Fibroblast of lung (primary cell): ENCODE results near the gene ZNF669. TPM values are rescaled to one million over a fixed set of nuclear protein-coding genes. Genes with fewer than 3 reads are reported as not detected.

ENCODE experiments used
- DNase-seq, 2 donors: peaks; one replicate each; pipeline versions ENCODE4 v3.0.0 to v3.0.0-alpha.2; 2010; ENCODE audit warnings: low read depth in 2 of 2
- H2AFZ ChIP-seq: 2 replicates; pipeline ENCODE4 v1.5.1; 2012; ENCODE audit warnings: low read length, control low read depth, inconsistent platforms
- H3K27ac ChIP-seq: 2 replicates; pipeline ENCODE4 v1.5.1; 2011; ENCODE audit warnings: low read length, control low read depth; ENCODE audit not compliant: insufficient read depth
- H3K27me3 ChIP-seq: 2 replicates; pipeline ENCODE4 v1.5.1; 2011; ENCODE audit warnings: mild to moderate bottlenecking, low read length; ENCODE audit not compliant: control insufficient read depth, insufficient read depth
- H3K36me3 ChIP-seq: 2 replicates; pipeline ENCODE4 v1.5.1; 2011; ENCODE audit warnings: low read length; ENCODE audit not compliant: control insufficient read depth, insufficient read depth
- H3K4me1 ChIP-seq: 2 replicates; pipeline ENCODE4 v1.5.1; 2011; ENCODE audit warnings: low read length; ENCODE audit not compliant: control insufficient read depth, insufficient read depth; ENCODE audit errors: extremely low read depth
- H3K4me2 ChIP-seq: 2 replicates; pipeline ENCODE4 v1.5.1; 2011; ENCODE audit warnings: low read length, control low read depth; ENCODE audit not compliant: insufficient read depth; ENCODE audit errors: extremely low read depth
- H3K4me3 ChIP-seq, 4 experiments: fragments of 200-600 bp in 1 of 4; sonication (generic) in 1 of 4; replicated peaks in 1 of 4; 2 replicates each; pipeline ENCODE4 v1.5.1; 2011 to 2016; ENCODE audit warnings: low read length in 4 of 4, low read depth in 3 of 4, mild to moderate bottlenecking in 3 of 4, control low read depth in 2 of 4, inconsistent platforms in 1 of 4, mixed read lengths in 1 of 4; ENCODE audit not compliant: insufficient read depth in 1 of 4; ENCODE audit errors: control extremely low read depth in 1 of 4
- H3K79me2 ChIP-seq: 2 replicates; pipeline ENCODE4 v1.5.1; 2012; ENCODE audit warnings: mild to moderate bottlenecking, low read length, inconsistent platforms; ENCODE audit not compliant: control insufficient read depth, insufficient read depth
- H3K9ac ChIP-seq: 2 replicates; pipeline ENCODE4 v1.5.1; 2011; ENCODE audit warnings: mild to moderate bottlenecking, low read length, control low read depth; ENCODE audit not compliant: insufficient read depth
- H3K9me3 ChIP-seq: 2 replicates; pipeline ENCODE4 v1.5.1; 2012; ENCODE audit warnings: low read depth, low read length; ENCODE audit not compliant: control insufficient read depth, insufficient read depth
- H4K20me1 ChIP-seq: 2 replicates; pipeline ENCODE4 v1.5.1; 2011; ENCODE audit warnings: low read length; ENCODE audit not compliant: control insufficient read depth, insufficient read depth; ENCODE audit errors: extremely low read depth
- CTCF ChIP-seq, 2 donors: IDR thresholded peaks in 1 of 2; conservative IDR thresholded peaks in 1 of 2; 1 replicate in 1 of 2; 2 replicates in 1 of 2; pipeline ENCODE4 v1.5.1; 2011 to 2012; ENCODE audit warnings: low read length in 2 of 2, control low read depth in 1 of 2, inconsistent platforms in 1 of 2, low read depth in 1 of 2, mild to moderate bottlenecking in 1 of 2
- EZH2 ChIP-seq: IDR thresholded peaks from 2 replicates; pipeline ENCODE4 v1.5.1; 2012; ENCODE audit warnings: low read length, control low read depth, mild to moderate bottlenecking; ENCODE audit errors: missing control alignments
- polyA plus RNA-seq, 2 donors: library from polyadenylated mRNA; depleted of rRNA in 1 of 2; stranded (reverse) in 1 of 2; unstranded in 1 of 2; fragments of >200 nt; gene quantifications; 2 replicates each; pipeline ENCODE4 v1.2.1, GENCODE V29; 2011 to 2012; ENCODE audit warnings: missing spikeins in 1 of 2
- total RNA-seq: library from RNA; depleted of rRNA; stranded (reverse); fragments of >200 nt; gene quantifications from 2 replicates; pipeline ENCODE4 v1.2.1, GENCODE V29; 2014

Gene ZNF669
- total and polyA plus RNA-seq, 2 donors (not counting 1 experiment from before 2014, with no cell fraction given), result 7.0 to 10.2 TPM

GRCh38 chr1:247090455-247090854 lies 13.7 kb downstream of the ZNF669 start:
- TF ChIP-seq CTCF (conservative IDR thresholded peaks at IDR 0.05 in 1 of 2, IDR thresholded peaks at IDR 0.05 in 1 of 2; ENCODE audit: low read depth in 1 of 2, low read length in 2 of 2) (no peak), EZH2 (no peak)
- Histone ChIP-seq H3K4me3 (no peak overlapping the region), H3K27me3 (no peaks in the 10 kb centered on the region), H3K9me3 (no peaks in the 10 kb centered on the region), H3K4me2 (no peak overlapping the region), H4K20me1 (no peaks in the 10 kb centered on the region), H3K79me2 (no peaks in the 10 kb centered on the region), H3K9ac (no peak overlapping the region), H2AFZ (no peak overlapping the region), H3K4me1 (no peaks in the 10 kb centered on the region), H3K27ac (no peak overlapping the region), H3K36me3 (no peaks in the 10 kb centered on the region)
- DNase-seq, result no peak

GRCh38 chr1:247089616-247090375 lies 14.4 kb downstream of the ZNF669 start:
- H3K9me3 ChIP-seq, result no peaks in the 10 kb centered on the region
- no peaks in the 10 kb centered on the region for H4K20me1 ChIP-seq
- no peak overlapping the region for H3K4me3 ChIP-seq
- no peak overlapping the region for H3K27ac ChIP-seq
- no peak overlapping the region for H2AFZ ChIP-seq
- TF ChIP-seq CTCF (conservative IDR thresholded peaks at IDR 0.05 in 1 of 2, IDR thresholded peaks at IDR 0.05 in 1 of 2; ENCODE audit: low read depth in 1 of 2, low read length in 2 of 2), result no peak
- TF ChIP-seq EZH2, result no peak
- no peak overlapping the region for H3K9ac ChIP-seq
- no peak overlapping the region for H3K4me2 ChIP-seq
- no peaks in the 10 kb centered on the region for H3K4me1 ChIP-seq
- H3K27me3 ChIP-seq, result no peaks in the 10 kb centered on the region
- H3K36me3 ChIP-seq, result no peaks in the 10 kb centered on the region
- no peaks in the 10 kb centered on the region for H3K79me2 ChIP-seq
- DNase-seq, result no peak

- Histone ChIP-seq H3K36me3 (no peaks in the 10 kb centered on the region), H3K27me3 (no peaks in the 10 kb centered on the region), H3K27ac (no peak overlapping the region), H3K4me3 (no peak overlapping the region), H4K20me1 (no peaks in the 10 kb centered on the region), H2AFZ (no peak overlapping the region), H3K4me2 (no peak overlapping the region), H3K79me2 (no peaks in the 10 kb centered on the region), H3K4me1 (no peaks in the 10 kb centered on the region), H3K9ac (no peak overlapping the region), H3K9me3 (no peaks in the 10 kb centered on the region)
- no peak for DNase-seq
- no peak for TF ChIP-seq EZH2
- TF ChIP-seq CTCF (conservative IDR thresholded peaks at IDR 0.05 in 1 of 2, IDR thresholded peaks at IDR 0.05 in 1 of 2; ENCODE audit: low read depth in 1 of 2, low read length in 2 of 2), result no peak
Measured at GRCh38 chr1:247088967-247089366, 15.2 kb downstream of the ZNF669 start.
